ENCODE measurements around the gene TAX1BP3.
A peak's percentile ranks its signal among the peaks of the same experiment; 100 is the strongest.

TAX1BP3 gene

GRCh38 chr17:3695723-3696411, 27.5 kb upstream of the TAX1BP3 start, which contains the start of gene P2RX5:
TSS of gene P2RX5 (minus strand) at chr17:3696155. CDS start at chr17:3696005, 150 bp downstream.
- H3K4me1 ChIP-seq (ENCODE audit: insufficient read depth, low read length, poor library complexity, severe bottlenecking), result peaks cover 42% of the 10 kb centered on the region
- no peaks in the 10 kb centered on the region for H3K9me3 ChIP-seq (ENCODE audit: insufficient read depth, low read depth, low read length)
- H3K79me2 ChIP-seq (ENCODE audit: insufficient read depth, low read length), result peaks cover 47% of the 10 kb centered on the region
- no peaks in the 10 kb centered on the region for H3K27me3 ChIP-seq (ENCODE audit: insufficient read depth, low read length, poor library complexity, severe bottlenecking)
- H2AFZ ChIP-seq (ENCODE audit: low read length), result peak within 1 kb of the TSS; percentile 86
- H3K36me3 ChIP-seq (ENCODE audit: insufficient read depth, low read length), result peaks cover 4% of the 10 kb centered on the region; the same call in 1 of the 2 replicates
- H3F3A ChIP-seq (ENCODE audit: low read depth), result no peaks in the 10 kb centered on the region; the same call in 1 of the 2 replicates
- peak within 1 kb of the TSS; percentile 96 for H3K4me3 ChIP-seq (ENCODE audit: low read length, poor library complexity, severe bottlenecking)
- H3K4me2 ChIP-seq (ENCODE audit: low read depth, low read length, poor library complexity, severe bottlenecking), result peak within 1 kb of the TSS; percentile 91
- no peaks in the 10 kb centered on the region for H3K9me2 ChIP-seq (replicated peaks; ENCODE audit: low read depth, low read length)
- peaks cover 21% of the 10 kb centered on the region for H4K20me1 ChIP-seq (ENCODE audit: insufficient read depth, low read length, poor library complexity, severe bottlenecking)
- no peak for TF ChIP-seq EZH2phosphoT487 (IDR thresholded peaks at IDR 0.05; ENCODE audit: borderline replicate concordance)
- TF ChIP-seq CTCF (conservative IDR thresholded peaks at IDR 0.05; ENCODE audit: low read length), result no peak
- peak within 1 kb of the TSS; percentile 92 for H3K9ac ChIP-seq (ENCODE audit: low read depth, low read length, poor library complexity, severe bottlenecking)

GRCh38 chr17:3695129-3695722, 26.8 kb upstream of the TAX1BP3 start:
- H3K27me3 ChIP-seq (ENCODE audit: insufficient read depth, low read length, poor library complexity, severe bottlenecking), result no peaks in the 10 kb centered on the region
- peak overlapping the region; percentile 96 for H3K4me3 ChIP-seq (ENCODE audit: low read length, poor library complexity, severe bottlenecking)
- peaks cover 26% of the 10 kb centered on the region for H4K20me1 ChIP-seq (ENCODE audit: insufficient read depth, low read length, poor library complexity, severe bottlenecking)
- peak overlapping the region; percentile 91 for H3K4me2 ChIP-seq (ENCODE audit: low read depth, low read length, poor library complexity, severe bottlenecking)
- peaks cover 42% of the 10 kb centered on the region for H3K4me1 ChIP-seq (ENCODE audit: insufficient read depth, low read length, poor library complexity, severe bottlenecking)
- H3K9me3 ChIP-seq (ENCODE audit: insufficient read depth, low read depth, low read length), result no peaks in the 10 kb centered on the region
- H2AFZ ChIP-seq (ENCODE audit: low read length), result peak overlapping the region; percentile 86
- TF ChIP-seq CTCF (conservative IDR thresholded peaks at IDR 0.05; ENCODE audit: low read length), result no peak
- TF ChIP-seq EZH2phosphoT487 (IDR thresholded peaks at IDR 0.05; ENCODE audit: borderline replicate concordance), result no peak
- peaks cover 10% of the 10 kb centered on the region; the same call in 1 of the 2 replicates for H3K36me3 ChIP-seq (ENCODE audit: insufficient read depth, low read length)
- H3K9ac ChIP-seq (ENCODE audit: low read depth, low read length, poor library complexity, severe bottlenecking), result peak overlapping the region; percentile 92
- peaks cover 49% of the 10 kb centered on the region for H3K79me2 ChIP-seq (ENCODE audit: insufficient read depth, low read length)
- no peaks in the 10 kb centered on the region; the same call in 1 of the 2 replicates for H3F3A ChIP-seq (ENCODE audit: low read depth)
- no peaks in the 10 kb centered on the region for H3K9me2 ChIP-seq (replicated peaks; ENCODE audit: low read depth, low read length)

GRCh38 chr17:3693829-3694231, 25.5 kb upstream of the TAX1BP3 start:
- Histone ChIP-seq H3F3A (ENCODE audit: low read depth) (no peaks in the 10 kb centered on the region; the same call in 1 of the 2 replicates), H3K4me1 (ENCODE audit: insufficient read depth, low read length, poor library complexity, severe bottlenecking) (peaks cover 42% of the 10 kb centered on the region), H3K9me3 (ENCODE audit: insufficient read depth, low read depth, low read length) (no peaks in the 10 kb centered on the region), H3K36me3 (ENCODE audit: insufficient read depth, low read length) (peaks cover 20% of the 10 kb centered on the region; the same call in 1 of the 2 replicates), H3K79me2 (ENCODE audit: insufficient read depth, low read length) (peaks cover 49% of the 10 kb centered on the region), H3K9ac (ENCODE audit: low read depth, low read length, poor library complexity, severe bottlenecking) (peak overlapping the region; percentile 92), H4K20me1 (ENCODE audit: insufficient read depth, low read length, poor library complexity, severe bottlenecking) (peaks cover 30% of the 10 kb centered on the region), H3K9me2 (replicated peaks; ENCODE audit: low read depth, low read length) (no peaks in the 10 kb centered on the region), H3K27me3 (ENCODE audit: insufficient read depth, low read length, poor library complexity, severe bottlenecking) (no peaks in the 10 kb centered on the region), H3K4me3 (ENCODE audit: low read length, poor library complexity, severe bottlenecking) (peak overlapping the region; percentile 96), H2AFZ (ENCODE audit: low read length) (no peak overlapping the region), H3K4me2 (ENCODE audit: low read depth, low read length, poor library complexity, severe bottlenecking) (peak overlapping the region; percentile 91)
- no peak for TF ChIP-seq EZH2phosphoT487 (IDR thresholded peaks at IDR 0.05; ENCODE audit: borderline replicate concordance)
- TF ChIP-seq CTCF (conservative IDR thresholded peaks at IDR 0.05; ENCODE audit: low read length), result no peak

Measured in Loucy (cell line).